ENCODE results near the gene GMDS. TPM values are rescaled to one million over a fixed set of nuclear protein-coding genes. Genes with fewer than 3 reads are reported as not detected.

The GMDS gene
- polyA plus RNA-seq, 1 of the 3 experiments (the other 2 are of a cell fraction) = 12.3 TPM

GRCh38 chr6:1854296-1854695 lies 391.1 kb downstream of the GMDS start (continued):
- TF ChIP-seq POLR2AphosphoS5 (IDR thresholded peaks at IDR 0.05; ENCODE audit: low read depth, low read length) (no peak), JUND (IDR thresholded peaks at IDR 0.05) (no peak), FOSL2 (IDR thresholded peaks at IDR 0.05; ENCODE audit: borderline replicate concordance, low read depth) (no peak), ELF1 (IDR thresholded peaks at IDR 0.05) (no peak), ZBTB33 (IDR thresholded peaks at IDR 0.05; ENCODE audit: borderline replicate concordance, low read depth) (no peak), RXRA (IDR thresholded peaks at IDR 0.05; ENCODE audit: borderline replicate concordance, low read depth) (no peak), NRF1 (IDR thresholded peaks at IDR 0.05; ENCODE audit: low read depth, low read length) (no peak), GATA2 (CRISPR knock-in tag; IDR thresholded peaks at IDR 0.05) (peak; percentile 92), MAX (IDR thresholded peaks at IDR 0.05; ENCODE audit: low read depth) (no peak), USF2 (IDR thresholded peaks at IDR 0.05; ENCODE audit: borderline replicate concordance, low read depth, low read length) (no peak)

- H3K79me2 ChIP-seq (ENCODE audit: insufficient read depth) = no peaks in the 10 kb centered on the region
- TF ChIP-seq ELF1 (IDR thresholded peaks at IDR 0.05) (no peak), FOXM1 (IDR thresholded peaks at IDR 0.05; ENCODE audit: low read depth) (no peak), USF2 (IDR thresholded peaks at IDR 0.05; ENCODE audit: borderline replicate concordance, low read depth, low read length) (no peak)
- H2AFZ ChIP-seq (ENCODE audit: low read depth) = no peak overlapping the region
- H3K9ac ChIP-seq = no peak overlapping the region
- peaks cover 10 to 52% of the 10 kb centered on the region in 2 experiments; a peak in 3 of 4 replicates for H3K4me1 ChIP-seq (ENCODE audit: control insufficient read depth in 1 of 2, insufficient read depth in 2 of 2, low read depth in 1 of 2, low read length in 1 of 2)
- DNase-seq = no peak
- ChIA-PET CTCF (interaction anchor here (1.0 to 2.9 kb wide), 3 partner anchors 10 to 250 kb away, joined by 3 to 15 read pairs (median 4); no protein-coding TSS in a partner anchor), POLR2A (no interaction called here)
- no peaks in the 10 kb centered on the region for H3K36me3 ChIP-seq (replicated peaks in 1 of 2; ENCODE audit: control insufficient read depth in 1 of 2, insufficient read depth in 2 of 2, low read length in 1 of 2)
- H3K9me3 ChIP-seq = no peaks in the 10 kb centered on the region
- H3K27ac ChIP-seq (ENCODE audit: low read depth in 2 of 2, low read length in 1 of 2) = peak overlapping the region in 1 of 2 experiments; percentile 73; a peak in 1 of 4 replicates
- no peaks in the 10 kb centered on the region for H4K20me1 ChIP-seq (ENCODE audit: insufficient read depth)
- no peaks in the 10 kb centered on the region for H3F3A ChIP-seq (replicated peaks; ENCODE audit: insufficient read depth)
- H3K4me2 ChIP-seq = no peak overlapping the region
- H3K4me3 ChIP-seq (ENCODE audit: low read depth in 2 of 2, low read length in 1 of 2) = no peak overlapping the region
- 68% methylated on average over 1 of the region's 1 CpG for WGBS (ENCODE audit: low lambda C conversion rate)
- no peaks in the 10 kb centered on the region for H3K9me2 ChIP-seq
- H3K27me3 ChIP-seq (ENCODE audit: insufficient read depth) = no peaks in the 10 kb centered on the region
Observed at GRCh38 chr6:1853761-1854160, 391.6 kb downstream of the GMDS start.

All from SK-N-SH (cell line).